ENCODE results near the gene BRAP. TPM values are rescaled to one million over a fixed set of nuclear protein-coding genes. Genes with fewer than 3 reads are reported as not detected.

BRAP gene
- total and polyA plus RNA-seq, 10 donors, result 6.4 to 19.6 (median 16.5) TPM

GRCh38 chr12:111693818-111694217 lies 8.1 kb upstream of the BRAP start:
- peaks cover 0 to 65% (median 51%) of the 10 kb centered on the region in 6 donors for H3K36me3 ChIP-seq
- H3K4me3 ChIP-seq, result no peak overlapping the region
- no peaks in the 10 kb centered on the region for H3K27me3 ChIP-seq (replicated peaks in 1 of 7)
- H3K9me3 ChIP-seq, result no peaks in the 10 kb centered on the region
- 92 to 94% (median 93%) methylated on average over 5 of the region's 5 CpGs for WGBS, 5 donors
- DNase-seq, result no peak
- H3K27ac ChIP-seq, result no peak overlapping the region
- intact Hi-C loops (cut with DNase I; ENCODE audit: low total_unique reads), result no loop called here
- no peaks in the 10 kb centered on the region for H3K4me1 ChIP-seq
- TF ChIP-seq POLR2A (IDR thresholded peaks at IDR 0.05) (no peak), POLR2AphosphoS5 (IDR thresholded peaks at IDR 0.05) (no peak), CTCF (IDR thresholded peaks at IDR 0.05 in 8 of 11, conservative IDR thresholded peaks at IDR 0.05 in 3 of 11) (no peak)

DNA sequence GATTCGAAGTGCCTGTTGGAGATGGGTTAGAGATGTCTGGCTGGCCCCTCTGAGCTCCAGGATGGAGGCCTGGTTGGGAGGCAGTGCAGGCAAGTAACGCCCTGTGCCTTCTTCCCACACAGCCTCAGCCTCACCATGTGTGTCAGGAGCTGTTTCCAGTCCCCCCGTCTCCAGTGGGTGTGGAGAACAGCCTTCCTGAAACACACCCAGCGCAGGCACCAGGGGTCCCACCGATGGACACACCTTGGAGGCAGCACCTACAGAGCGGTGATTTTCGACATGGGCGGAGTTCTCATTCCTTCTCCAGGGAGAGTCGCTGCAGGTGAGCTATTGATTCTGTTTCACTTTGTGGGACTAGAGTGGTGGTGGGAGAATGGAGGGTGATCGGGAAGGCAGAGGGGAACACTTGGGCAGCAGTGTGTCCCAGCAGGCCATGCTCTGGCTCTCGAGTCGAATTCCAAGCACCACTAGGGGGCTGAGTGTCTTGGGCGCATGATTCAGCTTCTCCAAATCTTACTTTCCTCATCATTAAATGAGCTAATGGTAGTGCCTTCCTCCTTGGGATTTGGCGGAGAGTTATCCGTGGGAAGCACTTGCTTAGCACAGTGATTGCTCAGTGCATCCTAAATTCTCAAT lies 6.9 kb upstream of the BRAP start:
- TF ChIP-seq POLR2AphosphoS5 (IDR thresholded peaks at IDR 0.05) (no peak), CTCF (IDR thresholded peaks at IDR 0.05 in 8 of 11, conservative IDR thresholded peaks at IDR 0.05 in 3 of 11) (no peak), POLR2A (IDR thresholded peaks at IDR 0.05) (no peak)
- Histone ChIP-seq H3K36me3 (peaks cover 0 to 54% (median 42%) of the 10 kb centered on the region in 6 donors), H3K27me3 (replicated peaks in 1 of 7) (no peaks in the 10 kb centered on the region), H3K9me3 (no peaks in the 10 kb centered on the region), H3K4me1 (peaks cover 0 to 3% (median 0%) of the 10 kb centered on the region in 6 donors), H3K4me3 (no peak overlapping the region), H3K27ac (no peak overlapping the region)
- DNase-seq, result no peak
- WGBS, 5 donors, result 90 to 94% (median 92%) methylated on average over 15 of the region's 15 CpGs
- intact Hi-C loops (cut with DNase I; ENCODE audit: low total_unique reads), result no loop called here

GRCh38 chr12:111691262-111691661 lies 5.5 kb upstream of the BRAP start:
- Histone ChIP-seq H3K9me3 (no peaks in the 10 kb centered on the region), H3K27me3 (replicated peaks in 1 of 7) (no peaks in the 10 kb centered on the region), H3K4me1 (peaks cover 7 to 17% (median 11%) of the 10 kb centered on the region in 6 donors), H3K36me3 (peaks cover 0 to 40% (median 34%) of the 10 kb centered on the region in 6 donors), H3K4me3 (no peak overlapping the region), H3K27ac (no peak overlapping the region)
- intact Hi-C loops (cut with DNase I; ENCODE audit: low total_unique reads), result no loop called here
- 89 to 94% (median 92%) methylated on average over 3 of the region's 3 CpGs for WGBS, 5 donors
- no peak for DNase-seq
- TF ChIP-seq POLR2AphosphoS5 (IDR thresholded peaks at IDR 0.05), result no peak
- TF ChIP-seq POLR2A (IDR thresholded peaks at IDR 0.05), result no peak
- TF ChIP-seq CTCF (IDR thresholded peaks at IDR 0.05 in 8 of 11, conservative IDR thresholded peaks at IDR 0.05 in 3 of 11), result no peak

- H3K36me3 ChIP-seq, result peaks cover 0 to 12% (median 6%) of the 10 kb centered on the region in 6 donors
- TF ChIP-seq POLR2AphosphoS5 (IDR thresholded peaks at IDR 0.05) (no peak), CTCF (IDR thresholded peaks at IDR 0.05 in 8 of 11, conservative IDR thresholded peaks at IDR 0.05 in 3 of 11) (no peak), POLR2A (IDR thresholded peaks at IDR 0.05) (no peak)
- no peak overlapping the region for H3K27ac ChIP-seq
- intact Hi-C loops (cut with DNase I; ENCODE audit: low total_unique reads), result no loop called here
- 87 to 95% (median 91%) methylated on average over 10 of the region's 10 CpGs for WGBS, 5 donors
- no peak overlapping the region for H3K4me3 ChIP-seq
- peaks cover 20 to 43% (median 31%) of the 10 kb centered on the region in 6 donors for H3K4me1 ChIP-seq
- no peaks in the 10 kb centered on the region for H3K27me3 ChIP-seq (replicated peaks in 1 of 7)
- DNase-seq, result no peak
- H3K9me3 ChIP-seq, result no peaks in the 10 kb centered on the region
Observed at GRCh38 chr12:111687952-111688351, 2.2 kb upstream of the BRAP start.

All from spleen (tissue), 11 donors.